ENCODE measurements around the gene COL24A1.
A peak's percentile ranks its signal among the peaks of the same experiment; 100 is the strongest.
"Not testable (repeated sequence)": the region's sequence is repeated elsewhere in the genome, so short reads cannot be mapped to it uniquely, and the experiment has no call there.

The COL24A1 gene

DNA sequence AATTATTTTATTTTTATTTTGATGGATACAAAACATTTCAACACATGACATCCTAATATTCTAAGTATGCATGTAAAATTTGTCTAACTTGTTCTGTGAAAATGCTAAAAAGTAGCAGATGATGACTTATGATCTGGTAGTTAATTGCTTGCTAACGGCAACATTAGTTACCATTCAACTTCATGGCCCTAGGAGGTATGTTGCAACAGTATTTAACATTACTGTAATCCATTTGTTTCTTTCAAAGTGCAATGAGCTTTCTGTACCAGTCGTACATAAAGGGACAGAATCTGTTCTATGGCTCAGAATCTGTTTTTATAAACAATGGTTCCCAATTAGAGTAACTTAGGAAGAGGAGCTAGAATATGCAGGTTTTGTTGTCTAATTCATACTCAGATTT, 356.8 kb downstream of the COL24A1 start:
- Histone ChIP-seq H3K4me1 (ENCODE audit: control insufficient read depth, insufficient read depth, low read length) (peaks cover 18% of the 10 kb centered on the region), H3K4me3 (ENCODE audit: low read length) (peak overlapping the region; percentile 24), H3K27me3 (replicated peaks; ENCODE audit: control insufficient read depth, insufficient read depth, low read length) (no peaks in the 10 kb centered on the region), H3K36me3 (ENCODE audit: control insufficient read depth, insufficient read depth, low read length, severe bottlenecking) (no peaks in the 10 kb centered on the region), H3K9me3 (ENCODE audit: control insufficient read depth, low read length) (no peaks in the 10 kb centered on the region), H3K9ac (ENCODE audit: low read length) (peak overlapping the region; percentile 36)
- no peak for DNase-seq (ENCODE audit: low read depth)

DNA sequence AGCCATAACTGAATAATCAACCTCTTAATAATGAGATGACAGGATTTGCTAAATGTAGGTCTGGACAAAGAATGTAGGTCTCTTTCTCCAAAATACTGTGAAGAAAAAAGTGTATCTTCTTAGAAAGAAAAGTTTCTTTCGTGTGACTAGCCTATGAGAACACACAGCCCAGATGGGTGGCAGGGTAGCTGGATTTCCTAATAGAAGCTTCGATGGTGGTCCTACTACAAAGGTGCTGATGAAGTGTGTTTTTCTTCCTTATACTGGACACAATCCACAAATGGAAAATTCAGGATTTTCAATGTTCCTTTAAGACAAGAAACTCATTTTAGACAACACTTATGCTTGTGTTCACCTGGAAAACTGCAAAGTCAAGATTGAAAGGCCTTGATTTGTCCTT, 358.2 kb downstream of the COL24A1 start:
- Histone ChIP-seq H3K9me3 (ENCODE audit: control insufficient read depth, low read length) (no peaks in the 10 kb centered on the region), H3K9ac (ENCODE audit: low read length) (no peak overlapping the region), H3K27me3 (replicated peaks; ENCODE audit: control insufficient read depth, insufficient read depth, low read length) (no peaks in the 10 kb centered on the region), H3K36me3 (ENCODE audit: control insufficient read depth, insufficient read depth, low read length, severe bottlenecking) (no peaks in the 10 kb centered on the region), H3K4me3 (ENCODE audit: low read length) (no peak overlapping the region), H3K4me1 (ENCODE audit: control insufficient read depth, insufficient read depth, low read length) (peaks cover 18% of the 10 kb centered on the region)
- DNase-seq (ENCODE audit: low read depth): no peak

DNA sequence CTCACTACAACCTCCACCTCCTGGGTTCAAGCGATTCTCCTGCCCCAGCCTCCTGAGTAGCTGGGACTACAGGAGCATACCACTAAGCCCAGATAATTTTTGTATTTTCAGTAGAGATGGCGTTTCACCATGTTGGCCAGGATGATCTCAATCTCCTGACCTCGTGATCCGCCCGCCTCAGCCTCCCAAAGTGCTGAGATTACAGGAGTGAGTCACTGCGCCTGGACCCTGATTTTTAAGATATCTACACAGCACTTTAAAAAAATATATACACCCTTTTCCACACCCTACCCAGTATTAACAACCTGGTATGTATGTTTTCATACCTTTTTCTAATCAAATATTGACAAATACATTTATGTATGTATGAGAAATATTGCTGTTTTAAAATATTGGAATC, 379.6 kb downstream of the COL24A1 start:
- not testable (repeated sequence) for H3K36me3 ChIP-seq (ENCODE audit: control insufficient read depth, insufficient read depth, low read length, severe bottlenecking); H3K9ac ChIP-seq (ENCODE audit: low read length); H3K9me3 ChIP-seq (ENCODE audit: control insufficient read depth, low read length); H3K4me3 ChIP-seq (ENCODE audit: low read length); H3K4me1 ChIP-seq (ENCODE audit: control insufficient read depth, insufficient read depth, low read length); H3K27me3 ChIP-seq (replicated peaks; ENCODE audit: control insufficient read depth, insufficient read depth, low read length); DNase-seq (ENCODE audit: low read depth)

DNA sequence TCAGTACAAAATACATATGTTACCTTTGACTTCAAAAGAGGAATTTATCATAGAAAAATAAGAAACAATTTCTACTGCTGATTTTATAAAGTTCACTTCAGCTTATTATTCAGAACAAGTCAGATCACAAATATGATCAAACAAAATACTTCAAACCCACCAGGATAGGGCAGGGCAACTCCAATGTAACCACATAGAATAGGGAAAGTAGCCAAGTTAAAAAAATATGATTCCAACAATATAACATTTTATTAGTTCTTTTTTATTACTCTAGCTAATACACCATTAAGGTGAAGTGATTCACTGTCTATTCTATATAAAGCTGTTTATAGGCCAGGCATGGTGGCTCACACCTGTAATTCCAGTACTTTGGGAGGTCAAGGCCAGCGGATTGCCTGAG, 393.8 kb downstream of the COL24A1 start:
- no peaks in the 10 kb centered on the region for H3K27me3 ChIP-seq (replicated peaks; ENCODE audit: control insufficient read depth, insufficient read depth, low read length)
- H3K9ac ChIP-seq (ENCODE audit: low read length): no peak overlapping the region
- no peak overlapping the region for H3K4me3 ChIP-seq (ENCODE audit: low read length)
- no peaks in the 10 kb centered on the region for H3K9me3 ChIP-seq (ENCODE audit: control insufficient read depth, low read length)
- H3K36me3 ChIP-seq (ENCODE audit: control insufficient read depth, insufficient read depth, low read length, severe bottlenecking): no peaks in the 10 kb centered on the region
- H3K4me1 ChIP-seq (ENCODE audit: control insufficient read depth, insufficient read depth, low read length): no peaks in the 10 kb centered on the region
- DNase-seq (ENCODE audit: low read depth): no peak

DNA sequence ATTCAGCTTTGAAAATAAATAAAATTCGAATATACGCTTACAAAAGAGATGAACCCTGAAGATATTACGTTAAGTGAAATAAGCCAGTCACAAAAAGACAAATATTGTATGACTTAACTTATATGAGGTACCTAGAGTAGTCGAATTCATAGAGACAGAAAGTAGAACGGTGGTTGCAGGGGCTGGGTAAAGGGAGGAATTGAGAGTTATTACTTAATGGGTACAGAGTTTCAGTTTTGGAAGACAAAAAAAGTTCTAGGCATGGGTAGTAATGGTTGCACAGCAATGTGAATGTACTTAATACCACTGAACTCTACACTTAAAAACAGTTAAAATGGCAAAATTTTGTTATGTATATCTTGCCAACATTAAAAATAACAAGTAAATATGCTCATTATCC, 399.7 kb downstream of the COL24A1 start:
- Histone ChIP-seq H3K4me3 (ENCODE audit: low read length) (no peak overlapping the region), H3K27me3 (replicated peaks; ENCODE audit: control insufficient read depth, insufficient read depth, low read length) (no peaks in the 10 kb centered on the region)

DNA sequence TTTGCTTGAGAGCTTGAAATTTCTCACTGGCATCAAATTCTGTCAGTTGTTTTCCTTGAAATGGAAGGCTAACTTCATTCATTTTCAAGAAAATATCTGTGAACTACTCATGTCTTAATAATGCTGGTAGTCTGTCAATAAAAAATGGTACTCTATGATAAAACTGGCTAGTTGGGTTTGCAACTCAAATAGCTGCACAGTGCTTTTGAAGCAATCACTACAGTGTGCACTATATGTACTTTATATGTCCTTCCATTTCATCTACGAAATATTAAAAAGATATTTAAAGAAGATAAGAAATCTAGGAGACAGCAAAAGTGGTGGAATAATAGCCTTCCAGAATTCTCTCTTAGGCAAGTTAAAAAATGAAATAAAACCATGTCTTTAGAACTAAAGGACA, 408.5 kb downstream of the COL24A1 start:
- no peak for DNase-seq (ENCODE audit: low read depth)
- no peaks in the 10 kb centered on the region for H3K27me3 ChIP-seq (replicated peaks; ENCODE audit: control insufficient read depth, insufficient read depth, low read length)
- no peak overlapping the region for H3K4me3 ChIP-seq (ENCODE audit: low read length)
- H3K36me3 ChIP-seq (ENCODE audit: control insufficient read depth, insufficient read depth, low read length, severe bottlenecking): no peaks in the 10 kb centered on the region
- no peaks in the 10 kb centered on the region for H3K9me3 ChIP-seq (ENCODE audit: control insufficient read depth, low read length)
- no peaks in the 10 kb centered on the region for H3K4me1 ChIP-seq (ENCODE audit: control insufficient read depth, insufficient read depth, low read length)
- no peak overlapping the region for H3K9ac ChIP-seq (ENCODE audit: low read length)

More for the DNA sequence above, 399.7 kb downstream of the COL24A1 start:
- H3K9ac ChIP-seq (ENCODE audit: low read length): no peak overlapping the region
- no peak for DNase-seq (ENCODE audit: low read depth)
- H3K9me3 ChIP-seq (ENCODE audit: control insufficient read depth, low read length): no peaks in the 10 kb centered on the region
- H3K36me3 ChIP-seq (ENCODE audit: control insufficient read depth, insufficient read depth, low read length, severe bottlenecking): no peaks in the 10 kb centered on the region
- no peaks in the 10 kb centered on the region for H3K4me1 ChIP-seq (ENCODE audit: control insufficient read depth, insufficient read depth, low read length)

DNA sequence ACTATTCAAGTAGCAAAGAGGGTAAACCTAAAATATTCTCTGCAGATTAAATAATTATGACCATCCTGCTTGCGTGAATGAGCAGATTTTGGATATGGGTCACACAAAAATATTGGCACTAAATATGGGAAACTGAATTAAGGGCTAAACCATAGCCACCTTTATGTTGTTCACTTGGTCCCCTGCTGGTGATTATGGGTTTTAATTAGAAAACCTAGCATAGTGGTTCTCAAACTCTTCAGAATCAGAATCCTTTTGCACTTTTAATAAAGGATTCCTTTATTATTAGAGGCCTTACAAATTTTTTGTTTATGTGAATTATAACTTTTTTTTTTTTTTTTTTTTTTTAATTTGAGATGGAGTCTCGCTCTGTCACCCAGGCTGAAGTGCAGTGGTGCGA, 409.8 kb downstream of the COL24A1 start:
- H3K4me1 ChIP-seq (ENCODE audit: control insufficient read depth, insufficient read depth, low read length): no peaks in the 10 kb centered on the region
- no peaks in the 10 kb centered on the region for H3K36me3 ChIP-seq (ENCODE audit: control insufficient read depth, insufficient read depth, low read length, severe bottlenecking)
- DNase-seq (ENCODE audit: low read depth): no peak
- no peak overlapping the region for H3K9ac ChIP-seq (ENCODE audit: low read length)
- H3K27me3 ChIP-seq (replicated peaks; ENCODE audit: control insufficient read depth, insufficient read depth, low read length): no peaks in the 10 kb centered on the region
- no peak overlapping the region for H3K4me3 ChIP-seq (ENCODE audit: low read length)
- H3K9me3 ChIP-seq (ENCODE audit: control insufficient read depth, low read length): no peaks in the 10 kb centered on the region

DNA sequence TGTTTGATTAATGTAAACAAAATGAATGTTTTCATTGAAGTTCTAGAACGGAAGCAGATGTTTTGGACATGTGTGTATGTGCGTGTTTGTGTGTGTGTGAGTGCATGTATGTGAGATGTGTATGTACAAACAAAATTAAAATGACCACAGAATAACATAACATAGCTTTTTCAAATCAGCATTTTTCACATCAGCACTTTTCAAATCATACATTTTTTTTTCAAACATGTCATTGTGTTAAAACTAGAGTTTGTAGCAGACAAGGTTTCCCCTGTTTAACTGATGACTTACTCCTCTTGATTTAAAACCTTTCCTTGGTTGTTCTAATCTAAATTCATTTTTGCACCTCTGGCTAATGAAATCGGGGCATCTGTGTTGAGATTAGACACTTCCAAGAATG, 412.8 kb downstream of the COL24A1 start:
- no peaks in the 10 kb centered on the region for H3K9me3 ChIP-seq (ENCODE audit: control insufficient read depth, low read length)

DNA sequence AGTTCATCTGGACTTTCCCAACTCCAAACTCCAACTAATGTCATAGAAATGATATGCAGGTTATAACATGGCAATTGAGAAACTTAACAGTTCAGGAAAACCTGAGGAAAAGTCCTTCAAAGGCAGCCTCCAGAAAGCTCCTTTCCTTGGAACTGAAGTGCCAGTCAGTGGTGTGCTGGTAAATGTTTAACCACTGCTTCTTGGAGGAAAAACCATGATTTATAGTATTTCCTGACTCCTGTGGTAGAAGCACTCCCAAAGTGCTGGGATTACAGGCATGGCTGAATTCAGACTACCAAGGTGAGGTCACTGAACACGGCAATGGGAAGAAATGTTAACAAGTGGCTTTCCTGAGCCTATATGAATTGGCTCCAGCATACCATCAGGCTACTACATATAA, 421.6 kb downstream of the COL24A1 start:
- Histone ChIP-seq H3K27me3 (replicated peaks; ENCODE audit: control insufficient read depth, insufficient read depth, low read length) (no peaks in the 10 kb centered on the region), H3K9me3 (ENCODE audit: control insufficient read depth, low read length) (no peaks in the 10 kb centered on the region), H3K4me3 (ENCODE audit: low read length) (no peak overlapping the region), H3K4me1 (ENCODE audit: control insufficient read depth, insufficient read depth, low read length) (no peaks in the 10 kb centered on the region), H3K9ac (ENCODE audit: low read length) (no peak overlapping the region), H3K36me3 (ENCODE audit: control insufficient read depth, insufficient read depth, low read length, severe bottlenecking) (no peaks in the 10 kb centered on the region)
- no peak for DNase-seq (ENCODE audit: low read depth)

More for the DNA sequence above, 412.8 kb downstream of the COL24A1 start:
- H3K36me3 ChIP-seq (ENCODE audit: control insufficient read depth, insufficient read depth, low read length, severe bottlenecking): no peaks in the 10 kb centered on the region
- H3K9ac ChIP-seq (ENCODE audit: low read length): no peak overlapping the region
- no peak for DNase-seq (ENCODE audit: low read depth)
- no peaks in the 10 kb centered on the region for H3K27me3 ChIP-seq (replicated peaks; ENCODE audit: control insufficient read depth, insufficient read depth, low read length)
- H3K4me3 ChIP-seq (ENCODE audit: low read length): no peak overlapping the region
- no peaks in the 10 kb centered on the region for H3K4me1 ChIP-seq (ENCODE audit: control insufficient read depth, insufficient read depth, low read length)

DNA sequence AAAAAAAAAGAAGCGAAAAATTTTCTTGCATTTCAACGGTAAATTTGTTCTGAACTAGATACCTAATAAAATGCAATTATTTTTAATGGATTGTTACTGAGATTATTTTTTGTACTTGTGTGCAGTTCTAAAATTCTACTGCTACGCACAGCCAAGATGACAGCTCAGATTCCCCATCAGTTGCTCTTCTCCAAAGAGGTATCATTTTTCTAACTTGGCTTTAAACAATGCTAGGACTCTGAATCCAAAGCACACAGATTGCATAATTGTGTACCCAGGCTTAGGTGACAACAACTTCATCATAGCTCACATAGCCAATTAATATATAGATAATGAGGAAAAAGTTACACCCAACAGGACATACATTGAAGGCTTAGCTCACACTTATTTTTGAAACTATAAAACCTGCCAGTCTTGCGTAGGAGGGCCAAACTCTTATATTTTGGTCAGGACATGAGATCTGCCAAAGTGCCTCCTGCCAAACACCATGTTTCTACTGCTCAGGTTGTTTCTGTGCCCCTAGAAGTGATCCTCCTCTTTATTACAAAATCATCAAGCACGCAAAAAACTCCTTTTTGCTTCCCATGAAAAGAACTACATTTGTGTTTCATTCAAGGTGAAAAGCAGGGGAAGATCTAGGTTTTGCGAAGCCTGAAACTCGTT, 437.8 kb downstream of the COL24A1 start:
- Histone ChIP-seq H3K36me3 (ENCODE audit: control insufficient read depth, insufficient read depth, low read length, severe bottlenecking) (no peaks in the 10 kb centered on the region), H3K9me3 (ENCODE audit: control insufficient read depth, low read length) (peaks cover 28% of the 10 kb centered on the region), H3K27me3 (replicated peaks; ENCODE audit: control insufficient read depth, insufficient read depth, low read length) (no peaks in the 10 kb centered on the region), H3K4me3 (ENCODE audit: low read length) (no peak overlapping the region), H3K4me1 (ENCODE audit: control insufficient read depth, insufficient read depth, low read length) (no peaks in the 10 kb centered on the region), H3K9ac (ENCODE audit: low read length) (no peak overlapping the region)
- DNase-seq (ENCODE audit: low read depth): no peak

DNA sequence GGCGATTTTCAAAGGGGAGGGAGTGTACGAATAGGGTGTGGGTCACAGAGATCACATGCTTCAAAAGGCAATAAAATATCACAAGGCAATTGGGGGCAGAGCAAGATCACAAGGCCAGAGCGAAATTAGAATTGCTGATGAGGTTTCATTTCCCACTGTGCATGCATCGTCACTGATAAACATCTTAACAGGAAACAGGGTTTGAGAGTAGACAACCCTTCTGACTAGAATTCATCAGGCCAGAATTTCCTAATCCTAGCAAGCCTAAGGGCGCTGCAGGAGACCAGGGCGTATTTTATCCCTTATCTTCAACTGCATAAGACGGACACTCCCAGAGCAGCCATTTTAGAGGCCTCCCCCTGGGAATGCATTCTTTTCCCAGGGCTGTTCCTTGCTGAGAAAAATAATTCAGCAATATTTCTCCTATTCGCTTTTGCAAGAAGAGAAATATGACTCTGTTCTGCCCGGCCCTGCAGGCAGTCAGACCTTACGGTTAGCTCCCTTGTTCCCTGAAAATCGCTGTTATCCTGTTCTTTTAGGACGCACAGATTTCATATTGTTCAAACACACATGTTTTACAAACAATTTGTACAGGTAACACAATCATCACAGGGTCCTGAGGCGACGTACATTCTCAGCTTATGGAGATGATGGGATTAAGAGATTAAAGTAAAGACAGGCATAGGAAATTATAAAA, 442.0 kb downstream of the COL24A1 start:
- not testable (repeated sequence) for H3K4me3 ChIP-seq (ENCODE audit: low read length); H3K9me3 ChIP-seq (ENCODE audit: control insufficient read depth, low read length); DNase-seq (ENCODE audit: low read depth); H3K4me1 ChIP-seq (ENCODE audit: control insufficient read depth, insufficient read depth, low read length); H3K36me3 ChIP-seq (ENCODE audit: control insufficient read depth, insufficient read depth, low read length, severe bottlenecking); H3K9ac ChIP-seq (ENCODE audit: low read length); H3K27me3 ChIP-seq (replicated peaks; ENCODE audit: control insufficient read depth, insufficient read depth, low read length)

DNA sequence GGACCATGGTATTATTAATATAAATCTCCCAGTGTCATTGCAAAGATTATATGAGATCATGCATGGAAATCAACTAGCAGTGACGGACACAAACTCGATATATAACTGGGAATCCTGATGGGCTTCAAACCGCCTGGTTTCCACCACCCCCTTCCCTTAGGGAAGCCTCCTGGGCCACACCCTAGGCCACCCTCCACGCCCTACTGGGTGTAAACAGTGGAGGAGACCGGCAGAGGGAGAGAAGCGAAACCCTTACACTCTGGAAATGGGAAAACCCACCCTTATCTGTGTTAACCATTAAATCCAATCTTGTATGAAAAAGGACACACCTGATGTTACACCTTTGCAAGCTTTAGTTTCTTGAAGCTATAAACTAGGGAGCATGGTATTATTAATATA, 447.7 kb downstream of the COL24A1 start:
- peaks cover 2% of the 10 kb centered on the region for H3K9me3 ChIP-seq (ENCODE audit: control insufficient read depth, low read length)
- no peak for DNase-seq (ENCODE audit: low read depth)
- peak overlapping the region; percentile 95 for H3K9ac ChIP-seq (ENCODE audit: low read length)
- H3K27me3 ChIP-seq (replicated peaks; ENCODE audit: control insufficient read depth, insufficient read depth, low read length): no peaks in the 10 kb centered on the region
- peaks cover 23% of the 10 kb centered on the region for H3K36me3 ChIP-seq (ENCODE audit: control insufficient read depth, insufficient read depth, low read length, severe bottlenecking)
- peaks cover 17% of the 10 kb centered on the region for H3K4me1 ChIP-seq (ENCODE audit: control insufficient read depth, insufficient read depth, low read length)
- peak overlapping the region; percentile 98 for H3K4me3 ChIP-seq (ENCODE audit: low read length)
